ENCODE results near the gene TBC1D25.
"Not testable (repeated sequence)": the region's sequence is repeated elsewhere in the genome, so short reads cannot be mapped to it uniquely, and the experiment has no call there.

Gene TBC1D25

GRCh38 chrX:48515842-48516241 is 23.7 kb upstream of the TBC1D25 start:
- DNase-seq (ENCODE audit: low spot score): no peak

- no peak for DNase-seq (ENCODE audit: low spot score)
These were observed 23.2 kb upstream of the TBC1D25 start for GRCh38 chrX:48516285-48516684.

- no peak for DNase-seq (ENCODE audit: low spot score)
These were observed 22.5 kb upstream of the TBC1D25 start for GRCh38 chrX:48516987-48517386.

- not testable (repeated sequence) for DNase-seq (ENCODE audit: low spot score)
These were observed 20.0 kb upstream of the TBC1D25 start for GRCh38 chrX:48519481-48519880.

- DNase-seq (ENCODE audit: low spot score): no peak
These were observed 19.1 kb upstream of the TBC1D25 start for GRCh38 chrX:48520455-48520854.

DNA sequence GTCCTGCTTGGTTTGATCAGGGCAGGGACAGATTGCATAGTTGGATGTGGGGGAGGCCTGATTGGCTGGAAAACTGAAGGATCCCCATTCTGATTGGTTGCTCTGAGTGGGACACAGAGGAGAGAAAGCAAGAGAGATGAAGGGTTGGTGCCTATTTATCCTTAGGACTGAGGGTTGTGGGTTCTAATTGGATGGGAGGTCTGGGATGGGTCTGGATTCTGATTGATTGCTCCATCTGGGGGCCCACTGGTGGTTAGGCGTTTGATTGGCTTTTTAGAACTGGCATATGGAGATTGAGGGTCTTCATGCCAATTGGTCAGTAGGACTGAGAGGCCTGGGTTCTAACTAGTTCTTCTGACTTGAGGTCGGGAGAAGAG is 18.6 kb upstream of the TBC1D25 start:
- DNase-seq (ENCODE audit: low spot score): no peak

- DNase-seq (ENCODE audit: low spot score): peak; percentile 91
These were observed 17.9 kb upstream of the TBC1D25 start, which contains the start of gene EBP for GRCh38 chrX:48521353-48522243. Gene EBP, plus strand, starts transcription at chrX:48521808. Its CDS starts 1,964 bp downstream, at chrX:48523772.

DNA sequence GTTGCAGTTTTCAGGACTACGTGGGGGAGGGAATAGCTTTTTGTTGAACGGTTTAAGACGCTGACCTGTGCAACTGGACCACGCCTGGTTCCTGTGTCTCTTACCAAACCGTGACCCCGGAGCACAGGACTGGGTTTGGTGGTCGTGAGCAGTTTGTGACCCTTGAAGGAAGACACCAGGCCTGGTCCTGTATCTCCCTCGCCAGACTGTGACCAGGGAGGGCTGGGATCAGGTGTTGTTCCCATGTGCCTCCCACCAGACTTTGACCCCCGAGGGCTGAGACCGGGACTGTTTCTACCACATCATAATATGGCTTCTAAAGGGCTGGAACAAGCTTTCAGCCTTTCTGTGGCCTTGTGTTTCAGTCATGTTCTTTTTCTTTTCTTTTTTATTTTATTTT is 17.2 kb upstream of the TBC1D25 start:
- DNase-seq (ENCODE audit: low spot score): no peak

- no peak for DNase-seq (ENCODE audit: low spot score)
These were observed 15.8 kb upstream of the TBC1D25 start for GRCh38 chrX:48523682-48524081.

GRCh38 chrX:48525853-48526252 is 13.7 kb upstream of the TBC1D25 start:
- not testable (repeated sequence) for DNase-seq (ENCODE audit: low spot score)

GRCh38 chrX:48530736-48531135 is 8.8 kb upstream of the TBC1D25 start:
- no peak for DNase-seq (ENCODE audit: low spot score)

DNA sequence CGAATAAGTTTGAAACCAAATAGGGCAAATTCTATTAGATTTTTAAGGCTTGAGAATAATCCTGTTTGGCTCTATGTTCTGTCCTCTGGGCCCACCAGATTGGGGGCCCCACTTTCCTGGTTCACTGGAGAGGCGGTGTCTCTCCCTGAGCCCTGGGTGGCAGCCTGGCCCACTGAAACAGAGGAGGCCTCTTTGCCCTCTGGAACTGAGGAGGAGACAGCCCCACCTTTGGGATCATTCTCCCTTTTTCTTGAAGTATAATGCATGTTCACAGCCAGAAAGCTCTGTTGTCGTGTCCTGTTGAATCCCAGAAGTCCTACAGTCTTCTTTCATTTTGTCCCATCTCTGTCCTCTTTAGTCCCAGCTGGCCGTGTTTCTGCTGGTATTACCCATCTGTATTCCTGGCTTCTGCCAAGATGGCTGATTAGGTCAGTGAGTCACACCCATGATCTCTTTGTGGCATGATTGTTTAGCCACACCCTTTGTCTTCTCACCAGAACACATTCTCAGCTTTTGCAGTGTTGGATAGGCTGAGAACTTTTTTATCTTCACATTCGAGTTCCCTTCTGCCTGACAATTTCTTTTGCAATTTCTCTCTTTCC is 8.1 kb upstream of the TBC1D25 start:
- DNase-seq (ENCODE audit: low spot score): peak; percentile 60

GRCh38 chrX:48532161-48532560 is 7.4 kb upstream of the TBC1D25 start:
- DNase-seq (ENCODE audit: low spot score): no peak

DNA sequence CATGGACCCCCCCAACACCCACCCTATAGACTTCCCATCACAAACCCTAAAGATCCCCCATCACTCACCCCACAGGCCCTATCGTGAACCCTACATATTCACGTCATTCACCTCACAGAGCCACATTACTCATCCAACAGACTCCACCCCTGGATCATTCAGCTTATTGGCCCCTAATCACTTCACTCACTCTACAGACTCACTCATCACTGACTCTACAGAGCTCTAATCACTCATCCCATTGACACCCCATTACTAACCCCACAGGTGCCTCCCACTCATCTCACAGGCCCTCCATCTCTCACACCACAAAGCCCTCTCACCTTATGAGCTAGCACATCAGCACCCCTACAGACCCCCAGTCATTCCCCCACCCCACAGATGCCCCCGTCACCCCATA is 6.3 kb upstream of the TBC1D25 start:
- DNase-seq (ENCODE audit: low spot score): no peak

GRCh38 chrX:48538641-48539344 is 721 bp upstream of the TBC1D25 start:
- DNase-seq (ENCODE audit: low spot score): no peak

DNA sequence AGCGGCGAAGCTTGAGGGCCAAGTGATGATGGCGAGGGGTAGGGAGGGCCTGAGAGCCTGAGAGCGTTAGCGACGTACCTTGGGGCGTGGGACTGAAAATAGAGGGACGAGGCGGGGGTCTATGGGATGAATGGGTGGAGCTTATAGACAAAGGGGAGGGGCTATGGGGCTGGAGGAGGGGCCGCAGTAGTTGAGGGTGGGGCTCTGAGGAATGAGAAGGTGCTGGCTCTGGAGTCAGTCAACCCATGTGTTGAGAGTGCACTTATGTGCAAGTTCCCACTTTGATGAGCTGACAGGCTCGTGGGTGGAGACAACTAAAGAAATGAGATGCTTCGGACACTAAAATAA is 488 bp downstream of the TBC1D25 start:
- peak; percentile 38 for DNase-seq (ENCODE audit: low spot score)

DNA sequence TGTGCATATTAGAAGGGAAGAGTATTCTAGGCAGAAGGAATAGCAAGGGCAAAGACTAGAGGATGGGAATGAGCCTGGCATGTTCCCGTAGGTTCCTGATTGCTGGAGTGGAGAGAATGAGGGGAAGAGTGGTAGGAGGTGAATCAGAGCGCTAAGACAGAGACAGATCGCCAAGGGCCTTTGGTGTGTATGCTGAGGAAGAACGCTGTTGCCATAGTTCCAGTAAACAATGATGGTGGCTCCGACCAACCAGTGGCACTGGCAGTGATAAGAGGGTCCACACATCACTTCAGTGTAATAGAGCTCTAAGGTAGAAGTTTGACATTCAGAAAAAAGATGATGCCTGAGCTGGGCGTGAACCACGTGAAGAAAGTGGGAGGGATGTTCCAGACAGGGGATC is 966 bp downstream of the TBC1D25 start:
- no peak for DNase-seq (ENCODE audit: low spot score)

- no peak for DNase-seq (ENCODE audit: low spot score)
These were observed 1.8 kb downstream of the TBC1D25 start for GRCh38 chrX:48541140-48541814.

DNA sequence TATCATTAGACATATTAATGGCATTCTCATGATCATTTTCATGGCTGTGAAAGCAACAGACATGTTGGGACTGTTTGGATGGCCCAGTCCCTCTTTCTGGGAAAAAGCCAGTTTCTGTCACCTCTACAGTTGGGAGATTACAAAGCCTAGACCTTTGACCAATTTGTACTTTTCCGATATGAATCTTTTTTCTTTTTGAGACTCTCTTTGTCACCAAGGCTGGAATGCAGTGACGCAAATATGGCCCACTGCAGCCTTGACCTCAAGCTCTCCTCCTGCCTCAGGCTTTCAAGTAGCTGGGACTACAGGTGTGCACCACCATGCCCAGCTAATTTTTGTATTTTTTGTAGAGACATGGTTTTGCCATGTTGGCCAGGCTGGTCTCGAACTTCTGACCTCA is 9.4 kb downstream of the TBC1D25 start:
- DNase-seq (ENCODE audit: low spot score): no peak

DNA sequence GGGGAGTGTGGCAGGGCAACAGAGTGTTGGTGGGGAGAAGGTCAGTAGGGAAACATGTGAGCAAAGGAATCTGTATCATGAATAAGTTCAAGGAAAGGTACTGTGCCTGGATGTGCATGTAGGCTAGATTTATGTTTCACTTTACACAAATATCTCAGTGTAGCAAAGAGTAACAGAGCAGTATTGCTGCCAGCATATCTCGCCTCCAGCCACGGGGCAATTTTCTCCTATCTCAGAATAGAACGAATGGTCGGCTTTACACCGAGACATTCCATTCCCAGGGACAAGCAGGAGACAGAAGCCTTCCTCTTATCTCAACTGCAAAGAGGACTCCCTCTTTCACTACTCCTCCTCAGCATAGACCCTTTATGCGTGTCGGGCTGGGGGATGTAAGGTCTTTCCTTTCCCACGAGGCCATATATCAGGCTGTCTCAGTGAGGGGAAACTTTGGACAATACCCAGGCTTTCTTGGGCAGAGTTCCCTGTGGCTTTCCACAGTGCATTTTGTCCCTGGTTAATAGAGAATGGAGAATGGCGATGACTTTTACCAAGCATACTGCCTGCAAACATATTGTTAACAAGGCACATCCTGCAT is 16.3 kb downstream of the TBC1D25 start:
- DNase-seq (ENCODE audit: low spot score): not testable (repeated sequence)

GRCh38 chrX:48558271-48558670 is 18.8 kb downstream of the TBC1D25 start:
- peak; percentile 68 for DNase-seq (ENCODE audit: low spot score)

DNA sequence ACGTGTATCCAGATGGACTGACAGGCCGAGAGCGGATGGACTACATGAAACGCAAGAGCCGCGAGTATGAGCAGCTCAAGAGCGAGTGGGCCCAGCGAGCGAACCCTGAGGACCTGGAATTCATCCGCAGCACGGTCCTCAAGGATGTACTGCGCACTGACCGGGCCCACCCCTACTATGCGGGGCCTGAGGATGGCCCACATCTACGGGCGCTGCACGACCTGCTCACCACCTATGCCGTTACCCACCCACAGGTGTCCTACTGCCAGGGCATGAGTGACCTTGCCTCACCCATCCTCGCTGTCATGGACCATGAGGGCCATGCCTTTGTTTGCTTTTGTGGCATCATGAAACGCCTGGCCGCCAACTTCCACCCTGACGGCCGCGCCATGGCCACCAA is 20.1 kb downstream of the TBC1D25 start:
- no peak for DNase-seq (ENCODE audit: low spot score)
